OCI-LY7 (cell line): ENCODE data around the gene GRP. TPM values are rescaled to one million over a fixed set of nuclear protein-coding genes. Genes with fewer than 3 reads are reported as not detected.
"Not testable (repeated sequence)": the region's sequence is repeated elsewhere in the genome, so short reads cannot be mapped to it uniquely, and the experiment has no call there.

ENCODE experiments used
- BruUV-seq: library from RNA; stranded (reverse); fragments of 400-500 nt; replicated peaks from 2 replicates; lab custom pipeline; 2021; lab: Mats Ljungman, UMichigan
- CTCF ChIA-PET: fragments of 300-600 bp; sonication (Branson Sonifier 250); formaldehyde crosslinking; loops from one replicate; lab custom pipeline; 2022; ENCODE audit warnings: antibody characterized with exemption; ENCODE audit not compliant: unreplicated experiment; lab: Charles Lee
- POLR2A ChIA-PET: fragments of 300-600 bp; sonication (Branson Sonifier 250); formaldehyde crosslinking; loops from one replicate; lab custom pipeline; 2022; ENCODE audit warnings: antibody characterized with exemption; lab: Charles Lee
- DNase-seq: peaks from one replicate; pipeline ENCODE4 v3.0.0-alpha.2; 2015; ENCODE audit warnings: low spot score
- H2AFZ ChIP-seq: fragments of 200-600 bp; sonication (generic), shearing (Covaris generic); 2 replicates; pipeline ENCODE4 v1.6.1; 2014; ENCODE audit warnings: mild to moderate bottlenecking, antibody characterized with exemption, low read length, moderate library complexity
- H3K27ac ChIP-seq: fragments of 200-600 bp; sonication (generic); 2 replicates; pipeline ENCODE4 v1.5.1; 2014; ENCODE audit warnings: mixed run types, low read depth, mild to moderate bottlenecking, moderate library complexity, low read length, inconsistent platforms; ENCODE audit not compliant: poor library complexity, severe bottlenecking
- H3K36me3 ChIP-seq: fragments of 200-600 bp; sonication (generic); 2 replicates; pipeline ENCODE4 v1.6.1; 2014; ENCODE audit warnings: mild to moderate bottlenecking, antibody characterized with exemption, low read length, moderate library complexity, mixed read lengths; ENCODE audit not compliant: insufficient read depth
- H3K4me1 ChIP-seq: fragments of 200-600 bp; sonication (generic); 2 replicates; pipeline ENCODE4 v1.5.1; 2014; ENCODE audit warnings: mild to moderate bottlenecking, low read length; ENCODE audit not compliant: insufficient read depth, poor library complexity, severe bottlenecking
- H3K4me2 ChIP-seq: fragments of 200-600 bp; sonication (generic); 2 replicates; pipeline ENCODE4 v1.6.1; 2014; ENCODE audit warnings: mild to moderate bottlenecking, low read length
- H3K4me3 ChIP-seq: fragments of 200-600 bp; sonication (generic); 2 replicates; pipeline ENCODE4 v1.5.1; 2014; ENCODE audit warnings: mild to moderate bottlenecking, low read depth, low read length; ENCODE audit not compliant: poor library complexity, severe bottlenecking
- H3K79me2 ChIP-seq: fragments of 200-600 bp; sonication (generic); 2 replicates; pipeline ENCODE4 v1.6.1; 2016; ENCODE audit warnings: low read depth, mild to moderate bottlenecking, low read length, moderate library complexity, mixed read lengths; ENCODE audit not compliant: insufficient read depth
- H3K9me2 ChIP-seq: fragments of 200-600 bp; sonication (generic); 2 replicates; pipeline ENCODE4 v1.6.1; 2016; ENCODE audit warnings: mild to moderate bottlenecking, low read length, mixed read lengths; ENCODE audit not compliant: insufficient read depth
- H3K9me3 ChIP-seq: fragments of 200-600 bp; sonication (generic); 2 replicates; pipeline ENCODE4 v1.6.1; 2014; ENCODE audit warnings: mild to moderate bottlenecking, mixed run types, low read length, mixed read lengths
- H4K20me1 ChIP-seq: fragments of 200-600 bp; sonication (generic); 2 replicates; pipeline ENCODE4 v1.6.1; 2014; ENCODE audit warnings: mild to moderate bottlenecking, antibody characterized with exemption, low read length, moderate library complexity, mixed read lengths; ENCODE audit not compliant: insufficient read depth
- CTCF ChIP-seq: fragments of 200-600 bp; sonication (generic); conservative IDR thresholded peaks from 2 replicates; pipeline ENCODE4 v1.5.1; 2014; ENCODE audit warnings: mild to moderate bottlenecking, antibody characterized with exemption, low read length, moderate library complexity, mixed read lengths
- EZH2phosphoT487 ChIP-seq: fragments of 200-600 bp; sonication (generic); IDR thresholded peaks from 2 replicates; pipeline ENCODE4 v1.6.1; 2018; ENCODE audit warnings: low read depth, borderline replicate concordance, mild to moderate bottlenecking, mixed run types, antibody characterized with exemption, low read length, moderate library complexity, mixed read lengths
- intact Hi-C: fragments of 100-400 bp; cut with micrococcal nuclease; formaldehyde crosslinking; loops from one replicate; pipeline ENCODE4 v1.10.0; 2022; ENCODE audit not compliant: unreplicated experiment
- total RNA-seq, 2 experiments: library from RNA; depleted of rRNA in 1 of 2; stranded (reverse); fragments of >200 nt in 1 of 2; shearing (Covaris generic) in 1 of 2; gene quantifications; 2 replicates each; pipeline ENCODE4 v1.2.3, GENCODE V29; 2014 to 2022

The GRP gene
- total RNA-seq, 2 experiments from 2014 or later, result not detected

GRCh38 chr18:59246796-59247195 is 26.8 kb downstream of the GRP start:
- intact Hi-C loops, result no loop called here
- TF ChIP-seq EZH2phosphoT487, result no peak
- no peak for TF ChIP-seq CTCF
- ChIA-PET CTCF (no interaction called here), POLR2A (no interaction called here)
- DNase-seq, result no peak
- Histone ChIP-seq H3K4me2 (no peak overlapping the region), H3K79me2 (no peaks in the 10 kb centered on the region), H3K4me3 (no peak overlapping the region), H2AFZ (no peak overlapping the region), H3K27ac (no peak overlapping the region), H3K9me2 (no peaks in the 10 kb centered on the region), H3K9me3 (no peaks in the 10 kb centered on the region), H3K4me1 (no peaks in the 10 kb centered on the region), H4K20me1 (no peaks in the 10 kb centered on the region), H3K36me3 (no peaks in the 10 kb centered on the region)
- no TSS peak for BruUV-seq

- CTCF ChIA-PET, result interaction anchor here (1.7 kb wide), 1 partner anchor 153 kb away, joined by 5 read pairs; no protein-coding TSS in a partner anchor
- no TSS peak for BruUV-seq
- TF ChIP-seq EZH2phosphoT487, result no peak
- TF ChIP-seq CTCF, result peak; percentile 71
Observed at GRCh38 chr18:59249199-59249774, 29.3 kb downstream of the GRP start.

GRCh38 chr18:59255491-59255890 is 35.5 kb downstream of the GRP start:
- CTCF ChIA-PET, H3K4me3 ChIP-seq, H3K27ac ChIP-seq, intact Hi-C loops, H4K20me1 ChIP-seq, H3K9me2 ChIP-seq, H3K4me1 ChIP-seq, H2AFZ ChIP-seq, BruUV-seq, H3K9me3 ChIP-seq, DNase-seq, POLR2A ChIA-PET, H3K4me2 ChIP-seq, H3K36me3 ChIP-seq, H3K79me2 ChIP-seq: not testable (repeated sequence)

More at GRCh38 chr18:59249199-59249774, 29.3 kb downstream of the GRP start:
- no peak overlapping the region for H3K4me2 ChIP-seq
- H3K27ac ChIP-seq, result no peak overlapping the region
- intact Hi-C loops, result loop anchor here (2.0 kb wide), 1 partner anchor 154 kb away; no protein-coding TSS in a partner anchor
- DNase-seq, result peak; percentile 23
- no peak overlapping the region for H2AFZ ChIP-seq
- H4K20me1 ChIP-seq, result no peaks in the 10 kb centered on the region
- H3K36me3 ChIP-seq, result no peaks in the 10 kb centered on the region
- POLR2A ChIA-PET, result interaction anchor here (0.7 kb wide), 1 partner anchor 206 kb away, joined by 3 read pairs; no protein-coding TSS in a partner anchor
- H3K9me2 ChIP-seq, result no peaks in the 10 kb centered on the region
- no peak overlapping the region for H3K4me3 ChIP-seq
- no peaks in the 10 kb centered on the region for H3K4me1 ChIP-seq
- H3K79me2 ChIP-seq, result no peaks in the 10 kb centered on the region
- H3K9me3 ChIP-seq, result no peaks in the 10 kb centered on the region

GRCh38 chr18:59261842-59262241 is 41.9 kb downstream of the GRP start:
- H4K20me1 ChIP-seq, H3K4me1 ChIP-seq, H3K36me3 ChIP-seq, H2AFZ ChIP-seq, BruUV-seq, CTCF ChIA-PET, H3K9me2 ChIP-seq, H3K4me2 ChIP-seq, DNase-seq, H3K27ac ChIP-seq, H3K79me2 ChIP-seq, H3K9me3 ChIP-seq, H3K4me3 ChIP-seq, intact Hi-C loops, POLR2A ChIA-PET: not testable (repeated sequence)

- H2AFZ ChIP-seq, H3K4me3 ChIP-seq, CTCF ChIA-PET, H3K36me3 ChIP-seq, H3K79me2 ChIP-seq, intact Hi-C loops, H4K20me1 ChIP-seq, H3K9me3 ChIP-seq, POLR2A ChIA-PET, H3K4me2 ChIP-seq, H3K4me1 ChIP-seq, H3K27ac ChIP-seq, BruUV-seq, H3K9me2 ChIP-seq, DNase-seq: not testable (repeated sequence)
Observed at GRCh38 chr18:59262243-59262642, 42.3 kb downstream of the GRP start.
